Nephron (organoid): ENCODE results near the gene VPS13C.
A peak's percentile ranks its signal among the peaks of the same experiment; 100 is the strongest.

Experiments used
- H3K27ac Mint-ChIP-seq, 3 experiments: 2 replicates each; pipeline ENCODE4 v1.8.0; 2020; ENCODE audit warnings: mixed read lengths in 3 of 3, mild to moderate bottlenecking in 2 of 3, moderate library complexity in 1 of 3
- H3K27me3 Mint-ChIP-seq: 2 replicates; pipeline ENCODE4 v1.8.0; 2021; ENCODE audit warnings: low read depth, mild to moderate bottlenecking, moderate library complexity, mixed read lengths
- H3K36me3 Mint-ChIP-seq: 2 replicates; pipeline ENCODE4 v1.8.0; 2020; ENCODE audit warnings: low read depth, mixed read lengths
- H3K4me1 Mint-ChIP-seq: 2 replicates; pipeline ENCODE4 v1.8.0; 2020; ENCODE audit warnings: mixed read lengths
- H3K4me3 Mint-ChIP-seq, 3 experiments: 2 replicates each; pipeline ENCODE4 v1.8.0; 2020; ENCODE audit warnings: mild to moderate bottlenecking in 3 of 3, mixed read lengths in 3 of 3, moderate library complexity in 2 of 3
- H3K9me3 Mint-ChIP-seq: 2 replicates; pipeline ENCODE4 v1.8.0; 2020; ENCODE audit warnings: mixed read lengths
- TF ChIP-seq, protein P1 (sequence below), 3 experiments: fragments of 200-600 bp; sonication (generic); IDR thresholded peaks; one replicate each; pipeline ENCODE4 v1.5.0; 2021; ENCODE audit warnings: antibody characterized with exemption in 3 of 3; ENCODE audit not compliant: unreplicated experiment in 3 of 3

The VPS13C gene

DNA sequence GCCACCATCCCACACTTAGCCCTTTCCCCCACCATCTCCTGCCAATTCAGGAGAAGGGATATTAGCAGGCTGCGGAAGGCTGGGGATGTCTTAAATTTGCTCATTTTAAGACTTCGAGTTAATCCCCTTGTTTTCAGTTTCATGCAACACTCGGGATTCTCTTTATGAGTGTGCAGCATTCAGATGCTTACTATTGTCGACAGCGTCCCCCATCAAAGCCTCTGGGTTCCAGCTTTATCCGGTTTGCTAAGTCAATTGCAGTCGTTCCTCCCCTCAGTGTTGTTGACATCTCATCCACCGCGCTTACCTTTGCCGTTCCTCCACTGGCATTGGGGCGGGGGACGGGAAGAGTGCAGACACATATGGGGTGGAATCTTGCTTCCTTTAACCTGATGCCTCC, 220.2 kb downstream of the VPS13C start:
- TF ChIP-seq, protein P1, sequence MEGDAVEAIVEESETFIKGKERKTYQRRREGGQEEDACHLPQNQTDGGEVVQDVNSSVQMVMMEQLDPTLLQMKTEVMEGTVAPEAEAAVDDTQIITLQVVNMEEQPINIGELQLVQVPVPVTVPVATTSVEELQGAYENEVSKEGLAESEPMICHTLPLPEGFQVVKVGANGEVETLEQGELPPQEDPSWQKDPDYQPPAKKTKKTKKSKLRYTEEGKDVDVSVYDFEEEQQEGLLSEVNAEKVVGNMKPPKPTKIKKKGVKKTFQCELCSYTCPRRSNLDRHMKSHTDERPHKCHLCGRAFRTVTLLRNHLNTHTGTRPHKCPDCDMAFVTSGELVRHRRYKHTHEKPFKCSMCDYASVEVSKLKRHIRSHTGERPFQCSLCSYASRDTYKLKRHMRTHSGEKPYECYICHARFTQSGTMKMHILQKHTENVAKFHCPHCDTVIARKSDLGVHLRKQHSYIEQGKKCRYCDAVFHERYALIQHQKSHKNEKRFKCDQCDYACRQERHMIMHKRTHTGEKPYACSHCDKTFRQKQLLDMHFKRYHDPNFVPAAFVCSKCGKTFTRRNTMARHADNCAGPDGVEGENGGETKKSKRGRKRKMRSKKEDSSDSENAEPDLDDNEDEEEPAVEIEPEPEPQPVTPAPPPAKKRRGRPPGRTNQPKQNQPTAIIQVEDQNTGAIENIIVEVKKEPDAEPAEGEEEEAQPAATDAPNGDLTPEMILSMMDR (IDR thresholded peaks at IDR 0.05; ENCODE audit: unreplicated experiment in 3 of 3), result no peak
- Mint-ChIP-seq H3K9me3 (peaks cover 3% of the 10 kb centered on the region), H3K36me3 (no peaks in the 10 kb centered on the region), H3K27ac (no peak overlapping the region), H3K4me3 (no peak overlapping the region), H3K4me1 (peaks cover 6% of the 10 kb centered on the region), H3K27me3 (peaks cover 7% of the 10 kb centered on the region)

DNA sequence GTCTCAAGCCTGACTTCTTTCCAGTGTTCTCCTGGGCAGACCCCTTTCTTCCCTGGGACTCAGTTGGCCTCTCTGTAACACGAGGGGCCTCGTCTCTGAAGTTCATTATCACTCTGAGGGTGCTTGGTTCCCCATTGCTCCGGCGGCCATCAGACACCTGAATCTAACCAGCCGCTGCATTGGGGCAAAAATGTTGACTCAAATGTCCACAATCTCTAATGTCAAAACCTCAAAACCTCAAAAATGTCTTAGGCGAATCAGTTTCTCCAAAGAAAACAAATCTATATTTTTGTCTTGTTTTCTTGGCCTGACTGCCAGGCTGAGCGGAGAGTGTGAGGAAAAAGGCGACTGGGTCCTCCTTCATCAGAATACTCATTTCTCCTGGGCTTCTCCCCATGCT, 220.7 kb downstream of the VPS13C start:
- H3K27ac Mint-ChIP-seq, result no peak overlapping the region

DNA sequence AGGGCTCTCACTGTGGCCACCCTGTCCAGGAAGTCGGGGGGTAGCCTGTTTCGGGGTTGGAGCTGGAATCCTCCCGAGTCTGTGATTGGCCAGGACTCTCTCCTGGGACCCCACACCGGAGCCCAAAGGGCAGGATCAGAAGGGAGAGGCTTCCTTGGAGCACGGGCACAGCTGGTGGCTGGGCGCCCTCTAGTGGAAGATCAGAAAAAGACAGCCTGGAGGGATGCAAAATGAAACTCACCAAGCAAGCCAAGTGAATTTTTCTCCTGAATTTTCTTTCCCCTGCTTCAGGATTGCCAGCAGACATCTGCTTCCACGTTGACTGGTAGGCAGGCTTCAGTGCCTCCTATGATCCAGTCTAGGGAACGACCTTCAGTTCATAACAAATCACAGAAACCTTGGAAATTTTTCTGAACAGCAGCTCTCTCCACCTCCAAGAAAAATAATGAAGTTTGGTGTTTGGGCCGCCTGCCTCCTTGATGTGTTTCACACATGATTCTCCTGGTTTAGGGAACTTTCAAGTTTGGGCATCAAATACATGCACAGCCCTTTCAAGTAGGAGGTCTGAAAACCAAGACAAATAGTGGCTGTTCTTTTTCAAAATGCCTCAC, 224.6 kb downstream of the VPS13C start:
- no peak overlapping the region for H3K27ac Mint-ChIP-seq
- TF ChIP-seq, protein P1 (IDR thresholded peaks at IDR 0.05; ENCODE audit: unreplicated experiment in 3 of 3), result peak; percentile 92 to 95 (median 93)
- peaks cover 6% of the 10 kb centered on the region for H3K4me1 Mint-ChIP-seq
- peaks cover 21% of the 10 kb centered on the region for H3K27me3 Mint-ChIP-seq
- no peaks in the 10 kb centered on the region for H3K9me3 Mint-ChIP-seq
- H3K4me3 Mint-ChIP-seq, result no peak overlapping the region
- H3K36me3 Mint-ChIP-seq, result no peaks in the 10 kb centered on the region

More for the DNA sequence above, 220.7 kb downstream of the VPS13C start:
- Mint-ChIP-seq H3K9me3 (peaks cover 3% of the 10 kb centered on the region), H3K36me3 (no peaks in the 10 kb centered on the region), H3K4me3 (no peak overlapping the region), H3K4me1 (peaks cover 6% of the 10 kb centered on the region), H3K27me3 (peaks cover 10% of the 10 kb centered on the region)
- TF ChIP-seq, protein P1 (IDR thresholded peaks at IDR 0.05; ENCODE audit: unreplicated experiment in 3 of 3), result no peak

DNA sequence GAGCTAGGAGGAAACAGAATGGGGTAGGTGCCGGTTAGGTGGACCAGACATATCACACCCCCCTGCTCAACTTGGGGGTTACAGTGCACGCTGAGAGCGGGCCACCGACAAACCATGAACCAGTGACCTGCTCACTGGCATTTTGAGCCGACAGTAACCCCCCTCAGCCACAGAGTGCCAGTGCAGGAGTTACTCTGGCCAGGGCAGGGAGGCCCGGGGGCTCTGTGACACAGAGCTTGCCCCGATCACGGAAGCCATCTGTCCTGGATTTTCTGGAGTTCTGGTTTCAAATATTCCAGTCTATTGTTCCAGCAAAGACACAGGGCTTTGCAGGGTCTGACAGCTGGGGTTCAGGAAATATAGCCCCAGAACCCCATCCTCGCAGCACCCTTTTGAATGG, 225.2 kb downstream of the VPS13C start:
- TF ChIP-seq, protein P1 (IDR thresholded peaks at IDR 0.05; ENCODE audit: unreplicated experiment in 3 of 3), result no peak
- Mint-ChIP-seq H3K27ac (no peak overlapping the region), H3K36me3 (no peaks in the 10 kb centered on the region), H3K27me3 (peaks cover 23% of the 10 kb centered on the region), H3K4me3 (no peak overlapping the region), H3K9me3 (no peaks in the 10 kb centered on the region), H3K4me1 (peaks cover 6% of the 10 kb centered on the region)

DNA sequence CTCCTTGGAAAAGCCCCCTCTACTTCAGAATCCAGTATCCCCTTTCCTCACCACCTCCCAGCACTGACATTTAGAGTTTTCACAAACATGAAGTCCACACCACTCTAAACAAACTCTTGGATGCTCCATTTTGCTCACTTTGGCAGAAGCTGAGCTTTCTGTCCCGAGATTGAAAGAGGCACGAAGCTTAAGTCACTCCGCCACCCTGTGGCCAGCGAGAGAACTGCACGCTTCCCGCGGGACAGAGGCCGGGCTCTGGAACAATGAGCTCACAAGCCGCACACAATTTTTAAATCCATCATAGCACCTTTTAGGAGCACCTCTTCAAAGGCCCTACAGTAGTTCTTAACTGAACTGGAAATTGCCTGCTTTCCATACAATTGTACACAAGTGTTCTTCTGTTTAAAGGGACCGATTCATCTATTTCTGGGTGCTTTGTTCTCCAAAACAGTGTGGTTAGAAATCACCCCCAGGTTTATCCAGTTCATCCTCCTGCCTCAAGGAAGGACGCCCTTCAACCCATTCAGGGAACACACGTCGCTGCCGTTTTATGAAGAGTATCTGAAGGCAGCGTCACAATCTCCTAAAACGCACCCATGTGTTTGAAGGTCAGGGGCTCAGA, 226.1 kb downstream of the VPS13C start:
- TF ChIP-seq, protein P1 (IDR thresholded peaks at IDR 0.05; ENCODE audit: unreplicated experiment in 3 of 3), result peak; percentile 94 to 97 (median 96)
- H3K36me3 Mint-ChIP-seq, result no peaks in the 10 kb centered on the region
- H3K27me3 Mint-ChIP-seq, result peaks cover 23% of the 10 kb centered on the region
- peaks cover 6% of the 10 kb centered on the region for H3K4me1 Mint-ChIP-seq
- H3K4me3 Mint-ChIP-seq, result no peak overlapping the region
- H3K27ac Mint-ChIP-seq, result peak overlapping the region in 1 of 3 experiments; percentile 3
- H3K9me3 Mint-ChIP-seq, result no peaks in the 10 kb centered on the region

DNA sequence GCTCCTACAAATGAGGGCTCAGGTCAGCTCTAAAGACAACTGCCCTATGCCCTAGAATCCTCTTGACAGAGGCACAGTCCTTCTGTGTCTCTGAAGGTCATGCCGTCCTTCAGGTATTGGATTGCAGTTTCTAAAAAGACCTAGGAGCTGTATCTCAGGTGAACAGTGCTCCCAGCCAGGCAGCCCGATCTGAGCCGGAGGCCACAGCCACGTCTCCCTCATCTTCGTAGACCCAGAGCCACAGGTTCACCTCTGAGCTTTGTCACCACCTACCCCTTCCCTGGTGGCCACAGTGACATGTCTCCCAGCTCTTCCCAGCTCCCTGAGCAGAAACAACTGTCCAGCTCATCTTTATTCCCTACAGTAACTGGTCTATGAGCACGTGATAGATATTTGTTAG, 228.0 kb downstream of the VPS13C start:
- TF ChIP-seq, protein P1 (IDR thresholded peaks at IDR 0.05; ENCODE audit: unreplicated experiment in 3 of 3), result no peak
- peaks cover 17% of the 10 kb centered on the region for H3K27me3 Mint-ChIP-seq
- H3K9me3 Mint-ChIP-seq, result no peaks in the 10 kb centered on the region
- H3K4me3 Mint-ChIP-seq, result no peak overlapping the region
- no peaks in the 10 kb centered on the region for H3K36me3 Mint-ChIP-seq
- H3K4me1 Mint-ChIP-seq, result no peaks in the 10 kb centered on the region
- H3K27ac Mint-ChIP-seq, result no peak overlapping the region
